GM23338 (cell line): ENCODE measurements around the gene PCSK5. TPM values are rescaled to one million over a fixed set of nuclear protein-coding genes. Genes with fewer than 3 reads are reported as not detected.

ENCODE experiments used
- ATAC-seq: fragments of 200-7000 bp; cut with Tn5 transposase; 3 replicates; pipeline ENCODE4 v1.9.1; 2020
- DNase-seq: peaks from one replicate; pipeline ENCODE4 v3.0.0-alpha.2; 2015; ENCODE audit warnings: low spot score
- H2AFZ ChIP-seq: fragments of 200-600 bp; sonication (generic); 2 replicates; pipeline ENCODE4 v1.8.0; 2016; ENCODE audit warnings: antibody characterized with exemption, mild to moderate bottlenecking, moderate library complexity
- H3F3A ChIP-seq: fragments of 200-600 bp; sonication (generic); replicated peaks from 2 replicates; pipeline ENCODE4 v1.8.0; 2017; ENCODE audit warnings: antibody characterized with exemption, mixed run types, low read depth
- H3K27ac ChIP-seq: fragments of 200-600 bp; sonication (generic); 2 replicates; pipeline ENCODE4 v1.6.1; 2016; ENCODE audit warnings: low read depth
- H3K27me3 ChIP-seq: fragments of 200-600 bp; sonication (generic); 2 replicates; pipeline ENCODE4 v1.8.0; 2016; ENCODE audit warnings: mild to moderate bottlenecking, mixed run types, moderate library complexity; ENCODE audit not compliant: insufficient read depth
- H3K36me3 ChIP-seq: fragments of 200-600 bp; sonication (generic); 2 replicates; pipeline ENCODE4 v1.8.0; 2016; ENCODE audit warnings: mild to moderate bottlenecking; ENCODE audit not compliant: insufficient read depth
- H3K4me1 ChIP-seq: fragments of 200-600 bp; sonication (generic); 2 replicates; pipeline ENCODE4 v1.8.0; 2016; ENCODE audit warnings: mild to moderate bottlenecking, moderate library complexity; ENCODE audit not compliant: insufficient read depth
- H3K4me2 ChIP-seq: fragments of 200-600 bp; sonication (generic); 2 replicates; pipeline ENCODE4 v1.7.1; 2017; ENCODE audit warnings: mixed run types
- H3K4me3 ChIP-seq: fragments of 200-600 bp; sonication (generic); 2 replicates; pipeline ENCODE4 v1.6.1; 2016; ENCODE audit warnings: mixed run types
- H3K79me2 ChIP-seq: fragments of 200-600 bp; sonication (generic); replicated peaks from 2 replicates; pipeline ENCODE4 v1.8.0; 2017; ENCODE audit warnings: mild to moderate bottlenecking; ENCODE audit not compliant: insufficient read depth
- H3K9me2 ChIP-seq: fragments of 200-600 bp; sonication (generic); 2 replicates; pipeline ENCODE4 v1.8.0; 2017; ENCODE audit not compliant: insufficient read depth
- H4K20me1 ChIP-seq: fragments of 200-600 bp; sonication (generic); replicated peaks from 2 replicates; pipeline ENCODE4 v1.8.0; 2017; ENCODE audit warnings: mild to moderate bottlenecking; ENCODE audit not compliant: insufficient read depth
- H3K27ac Mint-ChIP-seq: 2 replicates; pipeline ENCODE4 v1.8.0; 2020; ENCODE audit warnings: inconsistent platforms, mild to moderate bottlenecking, moderate library complexity, mixed read lengths
- H3K27me3 Mint-ChIP-seq: 3 replicates; pipeline ENCODE4 v1.8.0; 2022; ENCODE audit warnings: low read depth, mild to moderate bottlenecking, moderate library complexity, mixed read lengths, inconsistent platforms; ENCODE audit not compliant: insufficient read depth, poor library complexity
- H3K36me3 Mint-ChIP-seq: 3 replicates; pipeline ENCODE4 v1.8.0; 2021; ENCODE audit warnings: low read depth, mild to moderate bottlenecking, inconsistent platforms, moderate library complexity, mixed read lengths
- H3K4me1 Mint-ChIP-seq: 3 replicates; pipeline ENCODE4 v1.8.0; 2020; ENCODE audit warnings: mild to moderate bottlenecking, inconsistent platforms, mixed read lengths
- H3K4me3 Mint-ChIP-seq: 3 replicates; pipeline ENCODE4 v1.8.0; 2021; ENCODE audit warnings: moderate library complexity, mild to moderate bottlenecking, inconsistent platforms, mixed read lengths
- H3K9me3 Mint-ChIP-seq: 3 replicates; pipeline ENCODE4 v1.8.0; 2020; ENCODE audit warnings: moderate library complexity, mild to moderate bottlenecking, inconsistent platforms, mixed read lengths
- CREB1 ChIP-seq: fragments of 250-450 bp; sonication (Bioruptor Pico); IDR thresholded peaks from 2 replicates; pipeline ENCODE4 v1.5.0; 2020; ENCODE audit warnings: low read depth, mild to moderate bottlenecking, moderate library complexity
- CTCF ChIP-seq, 2 experiments: fragments of 200-600 bp in 1 of 2; sonication (generic) in 1 of 2; conservative IDR thresholded peaks; 2 replicates each; pipeline versions ENCODE4 v1.5.1 to v1.6.1; 2016 to 2017; ENCODE audit warnings: antibody characterized with exemption in 2 of 2, low read depth in 2 of 2, mild to moderate bottlenecking in 2 of 2, moderate library complexity in 1 of 2
- ETS1 ChIP-seq: IDR thresholded peaks from 2 replicates; pipeline ENCODE4 v1.6.1; 2016; ENCODE audit warnings: antibody characterized with exemption
- JUNB ChIP-seq: IDR thresholded peaks from one replicate; pipeline ENCODE4 v1.6.1; 2016; ENCODE audit warnings: antibody characterized with exemption; ENCODE audit not compliant: unreplicated experiment
- NANOG ChIP-seq: IDR thresholded peaks from 2 replicates; pipeline ENCODE4 v1.6.1; 2016; ENCODE audit warnings: antibody characterized with exemption, borderline replicate concordance
- POLR2AphosphoS5 ChIP-seq: IDR thresholded peaks from 2 replicates; pipeline ENCODE4 v1.6.1; 2016; ENCODE audit warnings: antibody characterized with exemption, low read depth
- REST ChIP-seq: IDR thresholded peaks from one replicate; pipeline ENCODE4 v1.6.1; 2018; ENCODE audit warnings: antibody characterized with exemption; ENCODE audit not compliant: unreplicated experiment
- STAT1 ChIP-seq: IDR thresholded peaks from one replicate; pipeline ENCODE4 v1.6.1; 2016; ENCODE audit warnings: antibody characterized with exemption; ENCODE audit not compliant: unreplicated experiment
- ZNF114 ChIP-seq: fragments of 250-450 bp; sonication (Bioruptor Pico); IDR thresholded peaks from 2 replicates; pipeline ENCODE4 v1.5.0; 2020; ENCODE audit warnings: mild to moderate bottlenecking, moderate library complexity
- ZNF462 ChIP-seq: fragments of 250-450 bp; sonication (Bioruptor Pico); IDR thresholded peaks from 2 replicates; pipeline ENCODE4 v1.5.0; 2020; ENCODE audit warnings: mild to moderate bottlenecking, moderate library complexity
- polyA plus RNA-seq: library from polyadenylated mRNA; unstranded; fragments of >200 nt; fragmentation: Nextera tagmentation; extraction: Ambion mirVana; gene quantifications from 2 replicates; pipeline ENCODE4 v1.2.1, GENCODE V29; 2016
- total RNA-seq: library from RNA; depleted of rRNA; stranded (reverse); fragments of >200 nt; shearing (Covaris generic); gene quantifications from 2 replicates; pipeline ENCODE4 v1.2.3, GENCODE V29; 2014

The PCSK5 gene
- total and polyA plus RNA-seq, 2 experiments from 2014 or later = 12.3 to 34.8 TPM

GRCh38 chr9:76372336-76372735 lies 481.9 kb downstream of the PCSK5 start:
- Histone ChIP-seq H2AFZ (no peak overlapping the region), H3K4me1 (no peaks in the 10 kb centered on the region; the same call in 1 of the 2 replicates), H4K20me1 (no peaks in the 10 kb centered on the region), H3K9me2 (no peaks in the 10 kb centered on the region), H3K4me3 (no peak overlapping the region), H3K79me2 (no peaks in the 10 kb centered on the region), H3K27ac (no peak overlapping the region), H3F3A (no peaks in the 10 kb centered on the region), H3K36me3 (no peaks in the 10 kb centered on the region), H3K4me2 (no peak overlapping the region), H3K27me3 (no peaks in the 10 kb centered on the region)
- Mint-ChIP-seq H3K9me3 (no peaks in the 10 kb centered on the region), H3K36me3 (0 out of 3 replicates have a peak, but pooled peaks cover 3% of the 10 kb centered on the region), H3K27ac (no peak overlapping the region), H3K4me1 (peaks cover 10% of the 10 kb centered on the region; the same call in 2 of the 3 replicates), H3K27me3 (peaks cover 1% of the 10 kb centered on the region), H3K4me3 (no peak overlapping the region)
- TF ChIP-seq JUNB (no peak), ZNF462 (CRISPR knock-in tag) (no peak), ZNF114 (no peak), CREB1 (CRISPR knock-in tag) (no peak), POLR2AphosphoS5 (no peak), NANOG (no peak), REST (no peak), ETS1 (no peak), CTCF (conservative IDR thresholded peaks at IDR 0.05; ENCODE audit: low read depth in 2 of 2) (no peak), STAT1 (no peak)
- DNase-seq (no peak), ATAC-seq (no peak)
